Measurements from ENCODE around the gene RIMS3. TPM values are rescaled to one million over a fixed set of nuclear protein-coding genes. Genes with fewer than 3 reads are reported as not detected.

RIMS3 gene
- total and polyA plus RNA-seq, 2 donors from 2014 or later: 1.6 to 6.2 TPM

GRCh38 chr1:40649592-40649930, 15.9 kb downstream of the RIMS3 start:
- DNase-seq: no peak
- Histone ChIP-seq H3K27me3 (ENCODE audit: control insufficient read depth, insufficient read depth, low read length) (peaks cover 2% of the 10 kb centered on the region), H3K27ac (ENCODE audit: low read depth in 2 of 2, low read length in 2 of 2) (no peak overlapping the region), H3K4me3 (ENCODE audit: low read length in 3 of 3) (no peak overlapping the region), H3K36me3 (ENCODE audit: control insufficient read depth in 2 of 3, insufficient read depth in 3 of 3, low read length in 3 of 3) (no peaks in the 10 kb centered on the region), H3K4me1 (ENCODE audit: control insufficient read depth in 2 of 3, insufficient read depth in 2 of 3, low read depth in 1 of 3, low read length in 3 of 3) (no peaks in the 10 kb centered on the region), H3K9me3 (ENCODE audit: control insufficient read depth in 2 of 3, insufficient read depth in 1 of 3, low read length in 3 of 3) (no peaks in the 10 kb centered on the region), H3K9ac (ENCODE audit: low read length in 3 of 3) (no peak overlapping the region)
- no peak for FAIRE-seq
- intact Hi-C loops (cut with DNase I): no loop called here
- TF ChIP-seq CTCF (IDR thresholded peaks at IDR 0.05; ENCODE audit: borderline replicate concordance, extremely low read depth, insufficient read depth): no peak

- TF ChIP-seq CTCF (IDR thresholded peaks at IDR 0.05; ENCODE audit: borderline replicate concordance, extremely low read depth, insufficient read depth): no peak
- no peak for DNase-seq
- no peak overlapping the region for H3K9ac ChIP-seq (ENCODE audit: low read length in 3 of 3)
These were observed 16.4 kb downstream of the RIMS3 start for GRCh38 chr1:40648928-40649591.

GRCh38 chr1:40648200-40648599, 17.3 kb downstream of the RIMS3 start:
- DNase-seq: no peak
- FAIRE-seq: no peak
- Histone ChIP-seq H3K27ac (ENCODE audit: low read depth in 2 of 2, low read length in 2 of 2) (no peak overlapping the region), H3K27me3 (ENCODE audit: control insufficient read depth, insufficient read depth, low read length) (no peaks in the 10 kb centered on the region), H3K4me1 (ENCODE audit: control insufficient read depth in 2 of 3, insufficient read depth in 2 of 3, low read depth in 1 of 3, low read length in 3 of 3) (no peaks in the 10 kb centered on the region), H3K9me3 (ENCODE audit: control insufficient read depth in 2 of 3, insufficient read depth in 1 of 3, low read length in 3 of 3) (no peaks in the 10 kb centered on the region), H3K9ac (ENCODE audit: low read length in 3 of 3) (no peak overlapping the region), H3K4me3 (ENCODE audit: low read length in 3 of 3) (no peak overlapping the region), H3K36me3 (ENCODE audit: control insufficient read depth in 2 of 3, insufficient read depth in 3 of 3, low read length in 3 of 3) (no peaks in the 10 kb centered on the region)
- intact Hi-C loops (cut with DNase I): no loop called here
- no peak for TF ChIP-seq CTCF (IDR thresholded peaks at IDR 0.05; ENCODE audit: borderline replicate concordance, extremely low read depth, insufficient read depth)

More at GRCh38 chr1:40648928-40649591, 16.4 kb downstream of the RIMS3 start:
- no peaks in the 10 kb centered on the region for H3K4me1 ChIP-seq (ENCODE audit: control insufficient read depth in 2 of 3, insufficient read depth in 2 of 3, low read depth in 1 of 3, low read length in 3 of 3)
- no peaks in the 10 kb centered on the region for H3K27me3 ChIP-seq (ENCODE audit: control insufficient read depth, insufficient read depth, low read length)
- FAIRE-seq: no peak
- no peaks in the 10 kb centered on the region for H3K9me3 ChIP-seq (ENCODE audit: control insufficient read depth in 2 of 3, insufficient read depth in 1 of 3, low read length in 3 of 3)
- intact Hi-C loops (cut with DNase I): no loop called here
- no peak overlapping the region for H3K4me3 ChIP-seq (ENCODE audit: low read length in 3 of 3)
- H3K27ac ChIP-seq (ENCODE audit: low read depth in 2 of 2, low read length in 2 of 2): no peak overlapping the region
- H3K36me3 ChIP-seq (ENCODE audit: control insufficient read depth in 2 of 3, insufficient read depth in 3 of 3, low read length in 3 of 3): no peaks in the 10 kb centered on the region

- DNase-seq: no peak
- Histone ChIP-seq H3K27ac (ENCODE audit: low read depth in 2 of 2, low read length in 2 of 2) (no peak overlapping the region), H3K4me1 (ENCODE audit: control insufficient read depth in 2 of 3, insufficient read depth in 2 of 3, low read depth in 1 of 3, low read length in 3 of 3) (peaks cover 0 to 5% (median 0%) of the 10 kb centered on the region in 3 donors), H3K9ac (ENCODE audit: low read length in 3 of 3) (no peak overlapping the region), H3K36me3 (ENCODE audit: control insufficient read depth in 2 of 3, insufficient read depth in 3 of 3, low read length in 3 of 3) (no peaks in the 10 kb centered on the region), H3K9me3 (ENCODE audit: control insufficient read depth in 2 of 3, insufficient read depth in 1 of 3, low read length in 3 of 3) (no peaks in the 10 kb centered on the region), H3K27me3 (ENCODE audit: control insufficient read depth, insufficient read depth, low read length) (no peaks in the 10 kb centered on the region), H3K4me3 (ENCODE audit: low read length in 3 of 3) (no peak overlapping the region)
- intact Hi-C loops (cut with DNase I): no loop called here
- no peak for FAIRE-seq
- no peak for TF ChIP-seq CTCF (IDR thresholded peaks at IDR 0.05; ENCODE audit: borderline replicate concordance, extremely low read depth, insufficient read depth)
These were observed 19.2 kb downstream of the RIMS3 start for GRCh38 chr1:40646315-40646714.
